Activated B cell treated with CpG ODN at 0.5 μM for 24 hours (primary cell): ENCODE results near the gene POTEJ. TPM values are rescaled to one million over a fixed set of nuclear protein-coding genes. Genes with fewer than 3 reads are reported as not detected.
"Not testable (repeated sequence)": the region's sequence is repeated elsewhere in the genome, so short reads cannot be mapped to it uniquely, and the experiment has no call there.

Source experiments
- ATAC-seq: fragments of 200-7000 bp; cut with Tn5 transposase; one replicate; pipeline ENCODE4 v1.10.0; 2021; ENCODE audit warnings: low read depth, mild to moderate bottlenecking, moderate library complexity
- CTCF ChIA-PET: fragments of 350-600 bp; sonication (Branson Sonifier 250); formaldehyde crosslinking; loops from one replicate; lab custom pipeline; 2021; ENCODE audit warnings: antibody characterized with exemption; lab: Charles Lee
- POLR2A ChIA-PET: fragments of 350-600 bp; sonication (Branson Sonifier 250); formaldehyde crosslinking; loops from one replicate; lab custom pipeline; 2021; ENCODE audit warnings: antibody characterized with exemption; lab: Charles Lee
- DNase-seq: peaks from one replicate; pipeline ENCODE4 v3.0.0; 2022
- H3K27ac Mint-ChIP-seq: one replicate; pipeline ENCODE4 v1.8.0; 2020; ENCODE audit warnings: mixed read lengths
- H3K27me3 Mint-ChIP-seq: one replicate; pipeline ENCODE4 v1.8.0; 2021; ENCODE audit warnings: mixed read lengths
- H3K36me3 Mint-ChIP-seq: one replicate; pipeline ENCODE4 v1.8.0; 2021; ENCODE audit warnings: low read depth, mixed read lengths
- H3K4me1 Mint-ChIP-seq: one replicate; pipeline ENCODE4 v1.8.0; 2021; ENCODE audit warnings: mixed read lengths
- H3K4me3 Mint-ChIP-seq: one replicate; pipeline ENCODE4 v1.8.0; 2020; ENCODE audit warnings: mild to moderate bottlenecking, mixed read lengths
- H3K9me3 Mint-ChIP-seq: one replicate; pipeline ENCODE4 v1.8.0; 2020; ENCODE audit warnings: mixed read lengths
- intact Hi-C: fragments of 100-400 bp; cut with micrococcal nuclease; formaldehyde crosslinking; loops from one replicate; pipeline ENCODE4 v1.15.1; 2024
- total RNA-seq: library from RNA; stranded (reverse); gene quantifications from 2 replicates; pipeline ENCODE4 v1.2.3, GENCODE V29; 2022

POTEJ gene
- total RNA-seq, 1 donor from 2014 or later, result not detected

GRCh38 chr2:130609002-130609920 lies 2.0 kb upstream of the POTEJ start:
- H3K4me3 Mint-ChIP-seq, ATAC-seq, H3K36me3 Mint-ChIP-seq, H3K27ac Mint-ChIP-seq, H3K27me3 Mint-ChIP-seq, H3K9me3 Mint-ChIP-seq, intact Hi-C loops, H3K4me1 Mint-ChIP-seq, CTCF ChIA-PET, POLR2A ChIA-PET, DNase-seq: not testable (repeated sequence)

- H3K4me3 Mint-ChIP-seq, H3K27ac Mint-ChIP-seq, DNase-seq, intact Hi-C loops, H3K4me1 Mint-ChIP-seq, ATAC-seq, H3K9me3 Mint-ChIP-seq, H3K27me3 Mint-ChIP-seq, CTCF ChIA-PET, H3K36me3 Mint-ChIP-seq, POLR2A ChIA-PET: not testable (repeated sequence)
Observed at GRCh38 chr2:130610486-130610885, 754 bp upstream of the POTEJ start.

GRCh38 chr2:130628784-130629475 lies 17.7 kb downstream of the POTEJ start:
- ATAC-seq, H3K4me1 Mint-ChIP-seq, H3K4me3 Mint-ChIP-seq, H3K27ac Mint-ChIP-seq, intact Hi-C loops, POLR2A ChIA-PET, H3K36me3 Mint-ChIP-seq, H3K9me3 Mint-ChIP-seq, H3K27me3 Mint-ChIP-seq, CTCF ChIA-PET, DNase-seq: not testable (repeated sequence)

GRCh38 chr2:130638973-130639372 lies 27.7 kb downstream of the POTEJ start:
- H3K4me1 Mint-ChIP-seq, ATAC-seq, H3K4me3 Mint-ChIP-seq, intact Hi-C loops, H3K27ac Mint-ChIP-seq, POLR2A ChIA-PET, H3K9me3 Mint-ChIP-seq, CTCF ChIA-PET, H3K27me3 Mint-ChIP-seq, H3K36me3 Mint-ChIP-seq, DNase-seq: not testable (repeated sequence)

GRCh38 chr2:130641688-130642087 lies 30.4 kb downstream of the POTEJ start:
- H3K9me3 Mint-ChIP-seq, H3K27me3 Mint-ChIP-seq, H3K36me3 Mint-ChIP-seq, H3K4me1 Mint-ChIP-seq, POLR2A ChIA-PET, H3K27ac Mint-ChIP-seq, ATAC-seq, H3K4me3 Mint-ChIP-seq, DNase-seq, intact Hi-C loops, CTCF ChIA-PET: not testable (repeated sequence)

- H3K4me1 Mint-ChIP-seq, intact Hi-C loops, CTCF ChIA-PET, H3K4me3 Mint-ChIP-seq, H3K27me3 Mint-ChIP-seq, H3K27ac Mint-ChIP-seq, POLR2A ChIA-PET, DNase-seq, H3K9me3 Mint-ChIP-seq, H3K36me3 Mint-ChIP-seq, ATAC-seq: not testable (repeated sequence)
Observed at GRCh38 chr2:130649285-130649684, 38.0 kb downstream of the POTEJ start.

GRCh38 chr2:130664506-130664905 lies 53.3 kb downstream of the POTEJ start:
- H3K27ac Mint-ChIP-seq, intact Hi-C loops, H3K9me3 Mint-ChIP-seq, CTCF ChIA-PET, H3K4me1 Mint-ChIP-seq, POLR2A ChIA-PET, H3K27me3 Mint-ChIP-seq, DNase-seq, ATAC-seq, H3K4me3 Mint-ChIP-seq, H3K36me3 Mint-ChIP-seq: not testable (repeated sequence)

- intact Hi-C loops, H3K4me1 Mint-ChIP-seq, CTCF ChIA-PET, DNase-seq, ATAC-seq, H3K36me3 Mint-ChIP-seq, H3K27me3 Mint-ChIP-seq, H3K4me3 Mint-ChIP-seq, H3K27ac Mint-ChIP-seq, POLR2A ChIA-PET, H3K9me3 Mint-ChIP-seq: not testable (repeated sequence)
Observed at GRCh38 chr2:130665596-130665995, 54.4 kb downstream of the POTEJ start.

GRCh38 chr2:130667516-130667915 lies 56.3 kb downstream of the POTEJ start:
- H3K9me3 Mint-ChIP-seq, H3K27ac Mint-ChIP-seq, CTCF ChIA-PET, H3K27me3 Mint-ChIP-seq, POLR2A ChIA-PET, H3K36me3 Mint-ChIP-seq, H3K4me1 Mint-ChIP-seq, intact Hi-C loops, H3K4me3 Mint-ChIP-seq, DNase-seq, ATAC-seq: not testable (repeated sequence)

- H3K9me3 Mint-ChIP-seq, CTCF ChIA-PET, DNase-seq, H3K36me3 Mint-ChIP-seq, POLR2A ChIA-PET, H3K4me1 Mint-ChIP-seq, H3K27me3 Mint-ChIP-seq, H3K27ac Mint-ChIP-seq, H3K4me3 Mint-ChIP-seq, ATAC-seq, intact Hi-C loops: not testable (repeated sequence)
Observed at GRCh38 chr2:130670026-130670745, 58.9 kb downstream of the POTEJ start.

GRCh38 chr2:130692041-130692770 lies 81.0 kb downstream of the POTEJ start:
- H3K27me3 Mint-ChIP-seq, H3K4me1 Mint-ChIP-seq, CTCF ChIA-PET, intact Hi-C loops, H3K4me3 Mint-ChIP-seq, ATAC-seq, POLR2A ChIA-PET, H3K9me3 Mint-ChIP-seq, H3K27ac Mint-ChIP-seq, DNase-seq, H3K36me3 Mint-ChIP-seq: not testable (repeated sequence)
